NCI-H2029 treated with DMSO at 0.1 percent for 48 hours (cell line): ENCODE measurements around the gene ST3GAL3.
"Not testable (repeated sequence)": the region's sequence is repeated elsewhere in the genome, so short reads cannot be mapped to it uniquely, and the experiment has no call there.

Source experiments
- DNase-seq: peaks from one replicate; lab custom pipeline; 2025; lab: John Stamatoyannopoulos, UW

The ST3GAL3 gene

GRCh38 chr1:43757343-43758053 is 50.2 kb downstream of the ST3GAL3 start:
- no peak for DNase-seq

- DNase-seq: no peak
These were observed 53.5 kb downstream of the ST3GAL3 start for GRCh38 chr1:43760745-43761317.

- peak; percentile 98 for DNase-seq
These were observed 56.2 kb downstream of the ST3GAL3 start for GRCh38 chr1:43763497-43763973.

- DNase-seq: peak; percentile 89
These were observed 57.2 kb downstream of the ST3GAL3 start for GRCh38 chr1:43764581-43764980.

- DNase-seq: peak; percentile 36
These were observed 58.9 kb downstream of the ST3GAL3 start for GRCh38 chr1:43766086-43766784.

- DNase-seq: no peak
These were observed 59.6 kb downstream of the ST3GAL3 start for GRCh38 chr1:43766818-43767525.

- no peak for DNase-seq
These were observed 60.8 kb downstream of the ST3GAL3 start for GRCh38 chr1:43768168-43768567.

- DNase-seq: no peak
These were observed 62.1 kb downstream of the ST3GAL3 start for GRCh38 chr1:43769350-43769908.

GRCh38 chr1:43770111-43770510 is 62.8 kb downstream of the ST3GAL3 start:
- no peak for DNase-seq

- DNase-seq: no peak
These were observed 65.6 kb downstream of the ST3GAL3 start for GRCh38 chr1:43772978-43773377.

GRCh38 chr1:43773821-43774220 is 66.5 kb downstream of the ST3GAL3 start:
- no peak for DNase-seq

GRCh38 chr1:43774359-43774758 is 67.0 kb downstream of the ST3GAL3 start:
- no peak for DNase-seq

GRCh38 chr1:43776043-43776761 is 68.9 kb downstream of the ST3GAL3 start:
- no peak for DNase-seq

- DNase-seq: not testable (repeated sequence)
These were observed 70.6 kb downstream of the ST3GAL3 start for GRCh38 chr1:43777916-43778315.

- DNase-seq: no peak
These were observed 71.9 kb downstream of the ST3GAL3 start for GRCh38 chr1:43779266-43779665.

GRCh38 chr1:43779805-43780403 is 72.6 kb downstream of the ST3GAL3 start:
- no peak for DNase-seq

GRCh38 chr1:43781574-43781973 is 74.2 kb downstream of the ST3GAL3 start:
- no peak for DNase-seq

GRCh38 chr1:43783096-43783670 is 75.8 kb downstream of the ST3GAL3 start:
- DNase-seq: no peak

- DNase-seq: no peak
These were observed 76.4 kb downstream of the ST3GAL3 start for GRCh38 chr1:43783671-43784205.

- DNase-seq: no peak
These were observed 79.0 kb downstream of the ST3GAL3 start for GRCh38 chr1:43786201-43786958.
